Left ventricle myocardium inferior (tissue), 1 donor: ENCODE data around the gene RAB10. TPM values are rescaled to one million over a fixed set of nuclear protein-coding genes. Genes with fewer than 3 reads are reported as not detected.

Source experiments
- DNase-seq: peaks from one replicate; pipeline ENCODE4 v3.0.0-alpha.2; 2020
- H3K27ac ChIP-seq: fragments of 200-600 bp; replicated peaks from 2 replicates; pipeline ENCODE4 v1.8.0; 2021
- H3K27me3 ChIP-seq: fragments of 200-600 bp; 2 replicates; pipeline ENCODE4 v1.8.0; 2021; ENCODE audit warnings: low read depth
- H3K36me3 ChIP-seq: fragments of 200-600 bp; 2 replicates; pipeline ENCODE4 v1.8.0; 2021
- H3K4me1 ChIP-seq: fragments of 200-600 bp; 2 replicates; pipeline ENCODE4 v1.8.0; 2021
- H3K4me3 ChIP-seq: fragments of 200-600 bp; 2 replicates; pipeline ENCODE4 v1.8.0; 2021; ENCODE audit warnings: mild to moderate bottlenecking, moderate library complexity
- H3K9me3 ChIP-seq: fragments of 200-600 bp; replicated peaks from 2 replicates; pipeline ENCODE4 v1.8.0; 2021
- intact Hi-C: fragments of 100-400 bp; cut with micrococcal nuclease; formaldehyde crosslinking; loops from one replicate; pipeline ENCODE4 v1.11.0; 2022
- total RNA-seq: library from RNA; stranded (reverse); fragmentation: NEBNext Ultra II Directional; extraction: Animal tissue kit (Norgen Biotek cat#: 25700); gene quantifications from one replicate; pipeline ENCODE4 v1.2.1, GENCODE V29; 2021
- TF ChIP-seq, protein P1 (sequence below): fragments of 200-600 bp; IDR thresholded peaks from 2 replicates; pipeline ENCODE4 v1.8.0; 2021; ENCODE audit warnings: antibody characterized with exemption, mild to moderate bottlenecking, borderline replicate concordance
- donor health status: DM: no; HTN: yes; CAD: no; lungs with severe emphysema.

The RAB10 gene
- total RNA-seq, 1 donor from 2014 or later, result 86.1 TPM

DNA sequence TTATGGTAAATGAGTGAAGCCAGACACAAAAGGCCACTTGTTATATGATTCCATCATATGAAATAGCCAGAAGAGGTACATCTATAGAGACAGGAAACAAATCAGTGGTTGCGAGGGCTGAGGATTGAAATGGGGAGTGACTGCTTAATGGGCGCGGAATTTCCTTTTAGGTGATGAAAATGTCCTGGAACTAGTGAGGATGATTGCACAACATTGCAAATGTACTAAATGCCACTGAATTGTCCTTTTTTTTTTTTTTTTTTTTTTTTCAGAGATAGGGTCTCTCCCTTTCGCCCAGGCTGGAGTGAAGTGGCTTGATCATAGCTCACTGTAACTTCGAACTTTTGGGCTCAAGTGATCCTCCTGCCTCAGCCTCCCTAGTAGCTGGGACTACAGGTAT lies 123.7 kb downstream of the RAB10 start:
- Histone ChIP-seq H3K27me3 (no peaks in the 10 kb centered on the region), H3K4me1 (no peaks in the 10 kb centered on the region), H3K36me3 (no peaks in the 10 kb centered on the region), H3K27ac (no peak overlapping the region), H3K4me3 (no peak overlapping the region), H3K9me3 (peaks cover 16% of the 10 kb centered on the region)
- no peak for DNase-seq
- TF ChIP-seq, protein P1, sequence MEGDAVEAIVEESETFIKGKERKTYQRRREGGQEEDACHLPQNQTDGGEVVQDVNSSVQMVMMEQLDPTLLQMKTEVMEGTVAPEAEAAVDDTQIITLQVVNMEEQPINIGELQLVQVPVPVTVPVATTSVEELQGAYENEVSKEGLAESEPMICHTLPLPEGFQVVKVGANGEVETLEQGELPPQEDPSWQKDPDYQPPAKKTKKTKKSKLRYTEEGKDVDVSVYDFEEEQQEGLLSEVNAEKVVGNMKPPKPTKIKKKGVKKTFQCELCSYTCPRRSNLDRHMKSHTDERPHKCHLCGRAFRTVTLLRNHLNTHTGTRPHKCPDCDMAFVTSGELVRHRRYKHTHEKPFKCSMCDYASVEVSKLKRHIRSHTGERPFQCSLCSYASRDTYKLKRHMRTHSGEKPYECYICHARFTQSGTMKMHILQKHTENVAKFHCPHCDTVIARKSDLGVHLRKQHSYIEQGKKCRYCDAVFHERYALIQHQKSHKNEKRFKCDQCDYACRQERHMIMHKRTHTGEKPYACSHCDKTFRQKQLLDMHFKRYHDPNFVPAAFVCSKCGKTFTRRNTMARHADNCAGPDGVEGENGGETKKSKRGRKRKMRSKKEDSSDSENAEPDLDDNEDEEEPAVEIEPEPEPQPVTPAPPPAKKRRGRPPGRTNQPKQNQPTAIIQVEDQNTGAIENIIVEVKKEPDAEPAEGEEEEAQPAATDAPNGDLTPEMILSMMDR, result no peak
- intact Hi-C loops, result no loop called here

DNA sequence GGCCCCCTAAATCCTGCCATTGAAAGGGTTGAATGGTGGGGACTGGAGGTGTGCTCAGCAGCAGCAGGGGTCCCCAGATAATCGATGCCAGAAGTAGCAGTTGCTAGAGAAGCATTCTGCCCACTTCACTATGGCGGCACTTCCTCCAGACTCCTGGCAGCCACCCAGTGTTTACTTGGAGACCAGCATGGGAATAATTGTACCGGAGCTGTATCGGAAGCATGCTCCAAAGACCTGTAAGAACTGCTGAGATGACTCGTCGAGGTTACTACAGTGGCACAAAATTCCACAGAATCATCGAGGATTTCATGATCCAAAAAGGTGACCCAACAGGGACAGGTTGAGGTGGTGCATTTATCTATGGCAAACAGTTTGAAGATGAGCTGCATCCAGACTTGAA lies 128.0 kb downstream of the RAB10 start:
- no peak overlapping the region for H3K27ac ChIP-seq
- no peak overlapping the region for H3K4me3 ChIP-seq
- no peaks in the 10 kb centered on the region for H3K9me3 ChIP-seq
- H3K36me3 ChIP-seq, result no peaks in the 10 kb centered on the region
- TF ChIP-seq, protein P1, result no peak
- DNase-seq, result no peak
- intact Hi-C loops, result no loop called here
- no peaks in the 10 kb centered on the region for H3K27me3 ChIP-seq
- peaks cover 5% of the 10 kb centered on the region for H3K4me1 ChIP-seq

DNA sequence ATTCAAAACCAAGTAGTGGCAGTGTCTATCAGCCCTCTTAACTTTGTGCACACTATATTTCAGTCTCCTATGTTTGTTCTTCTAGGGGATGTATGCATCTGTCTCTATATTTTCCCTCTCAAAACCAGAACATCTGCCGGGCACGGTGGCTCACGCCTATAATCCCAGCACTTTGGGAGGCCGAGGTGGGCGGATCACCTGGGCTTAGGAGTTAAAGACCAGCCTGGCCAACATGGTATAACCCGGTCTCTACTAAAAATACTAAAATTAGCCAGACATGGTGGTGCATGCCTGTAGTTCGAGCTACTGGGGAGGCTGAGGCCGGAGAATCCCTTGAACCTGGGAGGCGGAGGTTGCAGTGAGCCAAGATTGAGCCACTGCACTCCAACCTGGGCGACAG lies 129.1 kb downstream of the RAB10 start:
- Histone ChIP-seq H3K4me1 (peaks cover 5% of the 10 kb centered on the region), H3K36me3 (no peaks in the 10 kb centered on the region), H3K4me3 (no peak overlapping the region), H3K27me3 (no peaks in the 10 kb centered on the region), H3K27ac (no peak overlapping the region), H3K9me3 (no peaks in the 10 kb centered on the region)
- TF ChIP-seq, protein P1, result no peak
- DNase-seq, result no peak
- intact Hi-C loops, result no loop called here

DNA sequence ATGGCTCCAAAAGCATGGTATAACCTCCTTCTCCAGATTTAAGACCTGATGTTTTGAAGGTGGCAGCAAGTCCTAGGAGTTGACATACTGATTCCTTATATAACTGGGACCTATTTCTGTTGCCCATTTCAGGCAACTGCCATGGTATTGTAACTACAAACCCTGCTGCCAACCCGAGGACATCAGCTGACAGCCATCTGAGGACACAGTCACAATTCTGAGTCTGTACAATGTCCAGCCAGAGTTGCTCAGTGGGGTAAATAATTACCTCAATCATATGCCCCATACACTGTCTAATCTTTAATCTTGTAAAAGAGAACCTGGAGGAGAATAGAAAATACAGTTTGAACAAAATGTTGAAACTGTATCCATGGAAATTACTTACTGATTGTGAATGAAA lies 130.3 kb downstream of the RAB10 start:
- Histone ChIP-seq H3K36me3 (no peaks in the 10 kb centered on the region), H3K27ac (peak overlapping the region; percentile 81), H3K9me3 (no peaks in the 10 kb centered on the region), H3K4me3 (no peak overlapping the region), H3K27me3 (no peaks in the 10 kb centered on the region), H3K4me1 (peaks cover 5% of the 10 kb centered on the region)
- peak; percentile 40 for DNase-seq
- TF ChIP-seq, protein P1, result no peak
- intact Hi-C loops, result no loop called here

DNA sequence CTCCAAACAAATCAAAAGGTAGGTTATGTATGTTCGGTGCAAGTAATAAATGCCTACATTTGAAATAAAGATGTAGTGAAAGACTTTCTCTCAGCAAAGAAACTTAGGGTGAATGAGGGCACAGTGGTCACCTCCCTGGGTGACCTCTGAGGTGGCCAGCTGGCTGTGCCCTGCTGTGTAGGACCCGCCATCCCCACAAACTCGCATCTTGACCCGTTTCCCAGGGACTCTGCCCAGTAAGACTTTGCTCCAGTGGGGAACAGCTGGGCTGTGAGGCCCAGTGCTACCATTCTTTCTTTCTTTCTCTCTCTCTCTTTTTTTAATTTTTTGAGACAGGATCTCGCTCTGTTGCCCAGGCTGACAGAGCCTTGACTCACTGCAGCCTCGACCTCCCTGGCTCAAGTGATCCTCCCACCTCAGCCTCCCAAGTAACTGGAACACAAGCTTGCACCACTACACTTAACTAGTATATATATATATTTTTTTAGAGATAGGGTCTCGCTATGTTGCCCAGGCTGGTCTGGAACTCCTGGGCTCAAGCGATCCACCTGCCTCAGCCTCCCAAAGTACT lies 130.8 kb downstream of the RAB10 start:
- no peak for DNase-seq
- no peak overlapping the region for H3K4me3 ChIP-seq
- TF ChIP-seq, protein P1, result no peak
- peak overlapping the region; percentile 81 for H3K27ac ChIP-seq
- intact Hi-C loops, result no loop called here
- H3K36me3 ChIP-seq, result no peaks in the 10 kb centered on the region
- H3K27me3 ChIP-seq, result no peaks in the 10 kb centered on the region
- H3K9me3 ChIP-seq, result no peaks in the 10 kb centered on the region
- peaks cover 5% of the 10 kb centered on the region for H3K4me1 ChIP-seq
